Measurements from ENCODE around the gene IDH1.

The IDH1 gene

GRCh38 chr2:208204166-208204565 lies 50.7 kb downstream of the IDH1 start:
- H3K27me3 ChIP-seq (ENCODE audit: insufficient read depth, poor library complexity, severe bottlenecking): no peaks in the 10 kb centered on the region
- no peak overlapping the region for H3K27ac ChIP-seq (replicated peaks)
- no peak for DNase-seq (ENCODE audit: low read depth in 1 of 2, low spot score in 1 of 2)
- TF ChIP-seq CTCF (IDR thresholded peaks at IDR 0.05; ENCODE audit: insufficient read depth, low read length): no peak
- TF ChIP-seq SPI1 (IDR thresholded peaks at IDR 0.05; ENCODE audit: borderline replicate concordance, low read depth): no peak
- no peak for TF ChIP-seq GABPA (IDR thresholded peaks at IDR 0.05; ENCODE audit: low read depth)
- TF ChIP-seq REST (IDR thresholded peaks at IDR 0.05; ENCODE audit: insufficient replicate concordance, low read depth): no peak
- no peak for TF ChIP-seq POLR2AphosphoS5 (IDR thresholded peaks at IDR 0.05; ENCODE audit: low read depth)
- H3K4me3 ChIP-seq (replicated peaks; ENCODE audit: insufficient read depth, low read length): no peak overlapping the region

- H3K27me3 ChIP-seq (ENCODE audit: insufficient read depth, poor library complexity, severe bottlenecking): no peaks in the 10 kb centered on the region
- DNase-seq (ENCODE audit: low read depth in 1 of 2, low spot score in 1 of 2): no peak
- no peak overlapping the region for H3K4me3 ChIP-seq (replicated peaks; ENCODE audit: insufficient read depth, low read length)
- no peak for TF ChIP-seq CTCF (IDR thresholded peaks at IDR 0.05; ENCODE audit: insufficient read depth, low read length)
- no peak for TF ChIP-seq POLR2AphosphoS5 (IDR thresholded peaks at IDR 0.05; ENCODE audit: low read depth)
- TF ChIP-seq REST (IDR thresholded peaks at IDR 0.05; ENCODE audit: insufficient replicate concordance, low read depth): no peak
- no peak for TF ChIP-seq GABPA (IDR thresholded peaks at IDR 0.05; ENCODE audit: low read depth)
- TF ChIP-seq SPI1 (IDR thresholded peaks at IDR 0.05; ENCODE audit: borderline replicate concordance, low read depth): no peak
- no peak overlapping the region for H3K27ac ChIP-seq (replicated peaks)
These were observed 59.3 kb downstream of the IDH1 start for GRCh38 chr2:208195531-208195930.

- no peak overlapping the region for H3K27ac ChIP-seq (replicated peaks)
- H3K4me3 ChIP-seq (replicated peaks; ENCODE audit: insufficient read depth, low read length): no peak overlapping the region
- no peaks in the 10 kb centered on the region for H3K27me3 ChIP-seq (ENCODE audit: insufficient read depth, poor library complexity, severe bottlenecking)
- no peak for DNase-seq (ENCODE audit: low read depth in 1 of 2, low spot score in 1 of 2)
- no peak for TF ChIP-seq POLR2AphosphoS5 (IDR thresholded peaks at IDR 0.05; ENCODE audit: low read depth)
- TF ChIP-seq CTCF (IDR thresholded peaks at IDR 0.05; ENCODE audit: insufficient read depth, low read length): no peak
- no peak for TF ChIP-seq GABPA (IDR thresholded peaks at IDR 0.05; ENCODE audit: low read depth)
- no peak for TF ChIP-seq REST (IDR thresholded peaks at IDR 0.05; ENCODE audit: insufficient replicate concordance, low read depth)
- TF ChIP-seq SPI1 (IDR thresholded peaks at IDR 0.05; ENCODE audit: borderline replicate concordance, low read depth): no peak
These were observed 62.1 kb downstream of the IDH1 start for GRCh38 chr2:208192611-208193236.

Data from HL-60 (cell line).